ENCODE results near the gene ZBP1.

ZBP1 gene

GRCh38 chr20:57600320-57601210 is 19.7 kb downstream of the ZBP1 start:
- Histone ChIP-seq H2BK12ac (ENCODE audit: low read length in 2 of 2) (no peak overlapping the region), H3K27me3 (ENCODE audit: control insufficient read depth in 1 of 2, insufficient read depth in 1 of 2, low read length in 2 of 2) (peaks cover 35 to 37% of the 10 kb centered on the region in 2 experiments), H2BK120ac (ENCODE audit: low read depth, low read length) (no peak overlapping the region), H3K4me3 (ENCODE audit: insufficient read depth in 1 of 2, low read depth in 1 of 2, low read length in 2 of 2) (no peak overlapping the region), H2AFZ (ENCODE audit: low read depth, low read length) (no peak overlapping the region), H2BK15ac (ENCODE audit: low read depth, poor library complexity, severe bottlenecking) (no peak overlapping the region), H3K23ac (ENCODE audit: low read length in 2 of 2) (no peak overlapping the region), H2AK5ac (ENCODE audit: low read length, severe bottlenecking) (no peak overlapping the region), H2BK5ac (ENCODE audit: low read depth, low read length, poor library complexity, severe bottlenecking) (no peak overlapping the region), H3K36me3 (ENCODE audit: control insufficient read depth in 1 of 2, insufficient read depth in 2 of 2, low read depth in 1 of 2, low read length in 2 of 2) (no peaks in the 10 kb centered on the region), H3K14ac (ENCODE audit: low read length in 2 of 2) (no peak overlapping the region), H3K4me1 (ENCODE audit: control insufficient read depth, insufficient read depth, low read depth, low read length) (peaks cover 4% of the 10 kb centered on the region), H3K4me2 (ENCODE audit: low read length, poor library complexity, severe bottlenecking) (no peak overlapping the region), H3K18ac (ENCODE audit: low read depth in 1 of 2, low read length in 2 of 2) (no peak overlapping the region), H3K9ac (ENCODE audit: low read length) (no peak overlapping the region), H3K27ac (ENCODE audit: low read length, poor library complexity, severe bottlenecking) (no peak overlapping the region), H4K8ac (ENCODE audit: low read length) (no peak overlapping the region), H3K79me1 (replicated peaks; ENCODE audit: low read length, poor library complexity, severe bottlenecking) (no peaks in the 10 kb centered on the region), H3K4ac (ENCODE audit: low read depth in 1 of 2, low read length in 2 of 2) (no peak overlapping the region), H3K9me3 (ENCODE audit: control insufficient read depth, low read length) (no peaks in the 10 kb centered on the region), H4K91ac (ENCODE audit: low read length) (no peak overlapping the region)
- WGBS, result 85% methylated on average over 10 of the region's 13 CpGs
- DNase-seq, result no peak

DNA sequence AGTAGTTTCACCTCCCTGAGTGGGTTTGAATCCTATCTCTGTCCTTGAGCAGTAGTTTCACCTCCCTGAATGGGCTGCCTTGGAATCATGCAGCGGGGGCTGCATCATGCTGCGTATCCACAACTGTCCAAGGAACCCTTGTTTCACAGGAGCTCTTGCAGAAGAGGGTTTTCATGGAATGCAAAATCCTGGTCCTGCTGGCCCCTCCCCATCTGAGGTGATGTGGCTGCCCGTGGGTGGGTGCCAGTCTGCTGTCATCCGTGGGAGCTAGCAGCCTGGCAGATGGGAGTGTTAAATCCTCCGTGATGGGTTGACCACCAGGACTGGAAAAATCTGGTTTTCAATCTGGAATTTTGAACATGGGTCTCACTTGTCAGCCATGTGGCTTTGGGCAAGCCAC is 21.7 kb downstream of the ZBP1 start:
- Histone ChIP-seq H2BK5ac (ENCODE audit: low read depth, low read length, poor library complexity, severe bottlenecking) (no peak overlapping the region), H2BK12ac (ENCODE audit: low read length in 2 of 2) (no peak overlapping the region), H3K79me1 (replicated peaks; ENCODE audit: low read length, poor library complexity, severe bottlenecking) (no peaks in the 10 kb centered on the region), H3K4me3 (ENCODE audit: insufficient read depth in 1 of 2, low read depth in 1 of 2, low read length in 2 of 2) (no peak overlapping the region), H3K4me2 (ENCODE audit: low read length, poor library complexity, severe bottlenecking) (no peak overlapping the region), H3K4me1 (ENCODE audit: control insufficient read depth, insufficient read depth, low read depth, low read length) (peaks cover 4% of the 10 kb centered on the region), H4K8ac (ENCODE audit: low read length) (no peak overlapping the region), H3K9ac (ENCODE audit: low read length) (no peak overlapping the region), H2BK120ac (ENCODE audit: low read depth, low read length) (no peak overlapping the region), H3K14ac (ENCODE audit: low read length in 2 of 2) (no peak overlapping the region), H3K9me3 (ENCODE audit: control insufficient read depth, low read length) (no peaks in the 10 kb centered on the region), H3K23ac (ENCODE audit: low read length in 2 of 2) (no peak overlapping the region), H3K27ac (ENCODE audit: low read length, poor library complexity, severe bottlenecking) (no peak overlapping the region), H4K91ac (ENCODE audit: low read length) (no peak overlapping the region), H2BK15ac (ENCODE audit: low read depth, poor library complexity, severe bottlenecking) (no peak overlapping the region), H2AFZ (ENCODE audit: low read depth, low read length) (no peak overlapping the region), H3K18ac (ENCODE audit: low read depth in 1 of 2, low read length in 2 of 2) (no peak overlapping the region), H3K4ac (ENCODE audit: low read depth in 1 of 2, low read length in 2 of 2) (no peak overlapping the region), H3K36me3 (ENCODE audit: control insufficient read depth in 1 of 2, insufficient read depth in 2 of 2, low read depth in 1 of 2, low read length in 2 of 2) (no peaks in the 10 kb centered on the region), H3K27me3 (ENCODE audit: control insufficient read depth in 1 of 2, insufficient read depth in 1 of 2, low read length in 2 of 2) (peaks cover 37 to 40% of the 10 kb centered on the region in 2 experiments), H2AK5ac (ENCODE audit: low read length, severe bottlenecking) (no peak overlapping the region)
- no peak for DNase-seq
- 79% methylated on average over 5 of the region's 5 CpGs for WGBS

- no peak overlapping the region for H3K27ac ChIP-seq (ENCODE audit: low read length, poor library complexity, severe bottlenecking)
- no peak overlapping the region for H3K9ac ChIP-seq (ENCODE audit: low read length)
- WGBS, result 43% methylated on average over 8 of the region's 10 CpGs
- H2AFZ ChIP-seq (ENCODE audit: low read depth, low read length), result no peak overlapping the region
- no peak overlapping the region for H2BK120ac ChIP-seq (ENCODE audit: low read depth, low read length)
- H2AK5ac ChIP-seq (ENCODE audit: low read length, severe bottlenecking), result no peak overlapping the region
- peaks cover 4% of the 10 kb centered on the region for H3K4me1 ChIP-seq (ENCODE audit: control insufficient read depth, insufficient read depth, low read depth, low read length)
- no peaks in the 10 kb centered on the region for H3K36me3 ChIP-seq (ENCODE audit: control insufficient read depth in 1 of 2, insufficient read depth in 2 of 2, low read depth in 1 of 2, low read length in 2 of 2)
- H2BK12ac ChIP-seq (ENCODE audit: low read length in 2 of 2), result no peak overlapping the region
- no peak overlapping the region for H3K14ac ChIP-seq (ENCODE audit: low read length in 2 of 2)
- no peak overlapping the region for H3K4ac ChIP-seq (ENCODE audit: low read depth in 1 of 2, low read length in 2 of 2)
- no peak overlapping the region for H2BK15ac ChIP-seq (ENCODE audit: low read depth, poor library complexity, severe bottlenecking)
- peaks cover 37 to 44% of the 10 kb centered on the region in 2 experiments for H3K27me3 ChIP-seq (ENCODE audit: control insufficient read depth in 1 of 2, insufficient read depth in 1 of 2, low read length in 2 of 2)
- H4K91ac ChIP-seq (ENCODE audit: low read length), result no peak overlapping the region
- no peak overlapping the region for H4K8ac ChIP-seq (ENCODE audit: low read length)
- no peak for DNase-seq
- H3K4me2 ChIP-seq (ENCODE audit: low read length, poor library complexity, severe bottlenecking), result no peak overlapping the region
- H3K4me3 ChIP-seq (ENCODE audit: insufficient read depth in 1 of 2, low read depth in 1 of 2, low read length in 2 of 2), result no peak overlapping the region
- no peaks in the 10 kb centered on the region for H3K79me1 ChIP-seq (replicated peaks; ENCODE audit: low read length, poor library complexity, severe bottlenecking)
- H2BK5ac ChIP-seq (ENCODE audit: low read depth, low read length, poor library complexity, severe bottlenecking), result no peak overlapping the region
- no peak overlapping the region for H3K18ac ChIP-seq (ENCODE audit: low read depth in 1 of 2, low read length in 2 of 2)
- no peak overlapping the region for H3K23ac ChIP-seq (ENCODE audit: low read length in 2 of 2)
- H3K9me3 ChIP-seq (ENCODE audit: control insufficient read depth, low read length), result no peaks in the 10 kb centered on the region
Observed at GRCh38 chr20:57598060-57598459, 22.2 kb downstream of the ZBP1 start.

GRCh38 chr20:57596998-57597939 is 23.0 kb downstream of the ZBP1 start:
- H3K14ac ChIP-seq (ENCODE audit: low read length in 2 of 2), result no peak overlapping the region
- H3K4ac ChIP-seq (ENCODE audit: low read depth in 1 of 2, low read length in 2 of 2), result no peak overlapping the region
- WGBS, result 30% methylated on average over 37 of the region's 39 CpGs
- H2BK5ac ChIP-seq (ENCODE audit: low read depth, low read length, poor library complexity, severe bottlenecking), result no peak overlapping the region
- no peak overlapping the region for H3K23ac ChIP-seq (ENCODE audit: low read length in 2 of 2)
- no peak overlapping the region for H2AFZ ChIP-seq (ENCODE audit: low read depth, low read length)
- no peak overlapping the region for H2BK12ac ChIP-seq (ENCODE audit: low read length in 2 of 2)
- H3K4me1 ChIP-seq (ENCODE audit: control insufficient read depth, insufficient read depth, low read depth, low read length), result peaks cover 4% of the 10 kb centered on the region
- H3K79me1 ChIP-seq (replicated peaks; ENCODE audit: low read length, poor library complexity, severe bottlenecking), result no peaks in the 10 kb centered on the region
- peaks cover 33 to 49% of the 10 kb centered on the region in 2 experiments for H3K27me3 ChIP-seq (ENCODE audit: control insufficient read depth in 1 of 2, insufficient read depth in 1 of 2, low read length in 2 of 2)
- peak overlapping the region; percentile 46 for H3K4me2 ChIP-seq (ENCODE audit: low read length, poor library complexity, severe bottlenecking)
- peak; percentile 36 for DNase-seq
- H3K36me3 ChIP-seq (ENCODE audit: control insufficient read depth in 1 of 2, insufficient read depth in 2 of 2, low read depth in 1 of 2, low read length in 2 of 2), result no peaks in the 10 kb centered on the region
- no peak overlapping the region for H2BK120ac ChIP-seq (ENCODE audit: low read depth, low read length)
- H3K9me3 ChIP-seq (ENCODE audit: control insufficient read depth, low read length), result no peaks in the 10 kb centered on the region
- no peak overlapping the region for H3K27ac ChIP-seq (ENCODE audit: low read length, poor library complexity, severe bottlenecking)
- H2AK5ac ChIP-seq (ENCODE audit: low read length, severe bottlenecking), result no peak overlapping the region
- no peak overlapping the region for H2BK15ac ChIP-seq (ENCODE audit: low read depth, poor library complexity, severe bottlenecking)
- no peak overlapping the region for H4K91ac ChIP-seq (ENCODE audit: low read length)
- no peak overlapping the region for H3K9ac ChIP-seq (ENCODE audit: low read length)
- no peak overlapping the region for H3K18ac ChIP-seq (ENCODE audit: low read depth in 1 of 2, low read length in 2 of 2)
- no peak overlapping the region for H4K8ac ChIP-seq (ENCODE audit: low read length)
- H3K4me3 ChIP-seq (ENCODE audit: insufficient read depth in 1 of 2, low read depth in 1 of 2, low read length in 2 of 2), result no peak overlapping the region

Measured in mesenchymal stem cell (in vitro differentiated cells and primary cell).